LoVo (cell line): Measurements from ENCODE around the gene ATP6AP1.

Experiments used
- DNase-seq: peaks from one replicate; pipeline ENCODE4 v3.0.0-alpha.2; 2016; ENCODE audit warnings: low spot score

The ATP6AP1 gene

DNA sequence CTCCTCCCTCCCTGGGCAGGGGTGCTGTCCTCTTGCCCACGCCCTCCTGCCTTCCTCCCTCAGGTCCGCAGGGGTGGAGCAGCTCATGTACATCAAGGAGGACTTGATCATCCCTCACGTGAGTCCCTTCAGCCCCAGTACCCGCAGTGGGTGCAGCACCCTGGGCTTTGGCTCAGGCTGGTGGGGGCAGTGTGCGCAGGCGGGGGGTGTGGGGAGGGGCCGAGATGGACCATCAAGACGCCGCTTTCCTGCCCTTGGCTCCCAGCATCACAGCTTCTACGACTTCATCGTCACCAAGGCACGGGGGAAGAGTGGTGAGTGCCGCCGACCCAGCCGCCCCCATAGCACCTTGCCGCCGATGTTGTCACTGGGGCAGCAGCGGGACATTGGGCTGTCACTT lies 21.1 kb downstream of the ATP6AP1 start:
- DNase-seq: no peak

DNA sequence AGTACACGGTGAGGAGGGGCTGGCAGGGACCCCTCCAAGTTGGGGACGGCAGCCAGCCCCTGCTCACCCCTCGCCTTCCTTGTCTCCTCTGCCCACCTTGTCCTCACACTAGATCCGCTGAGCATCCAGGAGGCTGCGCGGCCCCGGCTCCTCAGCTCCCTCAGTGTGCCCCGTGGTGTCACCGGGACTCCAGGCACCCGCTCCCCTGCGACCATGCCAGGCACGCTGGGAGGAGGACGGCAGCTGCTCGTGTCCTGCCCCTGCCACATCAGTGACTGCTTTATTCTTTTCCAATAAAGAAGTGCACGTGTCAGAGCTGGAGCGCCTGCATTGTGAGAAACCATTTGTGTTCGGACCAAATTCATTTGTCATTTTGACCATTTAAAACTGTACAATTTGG lies 21.8 kb downstream of the ATP6AP1 start:
- no peak for DNase-seq

DNA sequence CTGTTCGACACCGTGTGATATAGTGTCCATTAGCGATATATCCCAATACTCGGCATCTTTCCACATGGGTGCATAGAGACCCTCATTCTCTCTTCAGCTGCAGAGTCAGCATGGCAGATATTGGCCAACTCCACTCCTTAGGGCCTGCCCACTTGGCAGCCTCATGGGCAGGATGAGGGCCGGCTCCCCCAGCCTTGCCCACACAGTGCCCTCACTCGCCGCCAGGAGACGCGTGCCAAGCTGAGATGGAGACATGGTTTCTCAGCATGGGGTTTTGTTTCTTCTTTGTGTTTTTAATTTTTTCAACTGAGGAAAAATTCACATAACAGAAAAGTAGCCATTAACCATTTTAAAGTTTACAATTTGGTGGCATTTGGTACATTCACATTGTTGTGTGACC lies 24.3 kb downstream of the ATP6AP1 start:
- DNase-seq: no peak

DNA sequence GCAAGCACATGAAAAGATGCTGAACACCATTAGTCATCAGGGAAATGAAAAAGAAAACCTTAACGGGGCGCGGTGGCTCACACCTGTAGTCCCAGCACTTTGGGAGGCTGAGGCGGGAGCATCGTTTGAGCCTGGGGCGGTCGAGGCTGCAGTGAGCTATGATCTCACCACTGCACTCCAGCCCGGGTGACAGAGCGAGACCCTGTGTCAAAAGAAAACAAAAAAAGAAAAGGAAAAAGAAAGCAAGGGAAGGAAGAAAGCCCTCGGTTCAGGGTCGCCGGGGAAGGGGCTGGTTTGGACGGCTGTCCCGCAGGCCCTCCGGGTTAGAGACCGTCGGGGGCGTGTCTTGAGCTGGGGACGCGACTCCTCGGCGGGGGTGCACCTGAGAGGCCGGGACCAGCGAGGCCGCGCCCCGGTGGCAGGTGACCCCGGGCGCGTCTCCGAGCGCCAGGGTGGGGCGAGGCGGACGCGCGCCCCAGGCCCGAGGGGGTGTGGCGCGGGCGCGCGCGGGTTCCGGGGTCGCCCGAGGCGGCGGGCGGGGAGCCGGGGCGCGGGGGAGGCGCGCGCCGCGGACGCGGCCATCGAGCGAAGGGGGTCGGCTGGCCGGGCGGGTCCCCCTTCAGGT lies 29.1 kb downstream of the ATP6AP1 start:
- peak; percentile 56 for DNase-seq

DNA sequence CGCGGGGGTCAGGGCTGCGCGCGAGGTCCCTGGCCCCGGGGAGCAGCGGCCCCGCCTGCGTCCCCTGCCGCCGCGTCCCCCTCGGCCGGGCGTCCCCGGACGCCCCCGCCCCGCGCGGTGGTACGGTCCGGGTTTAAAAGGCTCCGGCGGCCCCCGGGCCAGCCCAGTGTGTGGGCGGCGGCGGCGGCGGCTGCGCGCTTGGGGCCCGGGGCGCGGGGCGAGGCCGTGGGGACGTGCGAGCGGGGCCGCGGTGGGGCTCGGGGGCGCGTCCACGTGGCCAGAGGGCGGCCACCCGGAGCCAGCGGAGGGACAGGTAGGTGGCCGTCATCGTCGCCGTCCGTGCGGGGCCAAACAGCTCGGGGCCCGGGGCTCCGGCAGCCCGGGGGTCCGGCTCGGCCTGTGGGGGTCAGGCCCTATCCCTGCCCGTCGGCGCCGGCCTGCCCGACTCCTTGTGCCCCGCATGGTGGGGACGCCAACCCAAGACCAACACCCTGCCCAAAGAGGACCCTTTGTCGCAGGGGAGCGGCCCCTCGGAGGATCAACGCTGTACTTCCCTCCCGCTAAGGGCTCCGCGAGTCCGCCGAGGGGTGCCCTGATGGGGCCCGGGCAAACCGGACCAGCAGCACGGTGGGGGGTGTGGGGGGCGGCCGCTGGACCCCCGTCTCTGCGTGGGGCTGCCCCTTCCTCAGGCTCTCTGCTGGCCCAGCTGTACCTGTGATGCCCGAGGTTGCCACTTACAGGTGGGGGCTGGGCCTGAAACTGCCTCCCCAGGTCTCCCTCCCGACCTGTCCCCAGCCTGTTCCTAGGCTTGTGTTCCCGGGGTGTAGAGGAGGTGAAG lies 29.9 kb downstream of the ATP6AP1 start, which contains the start of gene PLXNA3:
PLXNA3 (plus strand) TSS at position 166 of the 838 bp plus-strand sequence. CDS start 1,903 bp downstream, outside the sequence.
- DNase-seq: peak; percentile 47

DNA sequence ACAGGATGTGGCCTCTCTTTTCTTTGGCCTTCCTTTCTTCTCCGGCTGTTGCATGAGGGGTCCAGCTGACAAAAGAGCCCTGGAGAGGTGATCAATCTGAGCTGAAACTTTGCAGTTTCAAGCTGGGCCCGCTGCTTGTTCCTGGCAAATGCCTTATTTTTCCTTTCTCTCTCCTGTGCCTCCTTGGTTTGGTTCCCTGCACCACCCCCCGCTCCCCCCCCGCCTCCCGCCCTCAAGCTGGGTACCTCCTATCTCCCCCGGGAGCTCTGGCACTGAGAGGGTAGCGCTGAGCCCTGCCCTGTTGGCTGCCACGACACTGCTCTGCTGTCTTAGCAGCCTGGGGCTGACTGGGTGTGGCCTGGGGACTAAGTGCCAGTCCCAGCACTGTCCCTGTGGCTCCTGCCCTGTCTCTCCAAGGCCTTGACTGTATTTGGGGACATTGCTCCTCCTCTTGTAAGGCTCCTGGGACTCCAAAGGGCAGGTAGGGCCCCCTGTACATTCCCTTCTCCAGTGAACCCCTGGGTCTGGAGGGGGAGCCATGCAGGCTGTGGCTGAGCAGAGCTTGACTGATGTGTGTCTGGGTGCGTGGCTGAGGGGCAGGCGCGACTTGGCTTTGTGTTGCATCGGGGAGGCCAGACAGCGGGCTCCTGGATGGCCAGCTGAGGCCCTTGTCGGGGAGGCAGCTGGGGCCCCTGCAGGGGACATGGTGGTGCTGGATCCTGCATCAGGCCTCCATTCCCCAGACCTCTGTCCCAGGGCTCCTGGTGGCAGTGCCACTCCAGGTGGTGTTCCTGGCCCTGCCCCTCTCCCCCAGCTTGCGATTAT lies 30.7 kb downstream of the ATP6AP1 start:
- DNase-seq: peak; percentile 42

DNA sequence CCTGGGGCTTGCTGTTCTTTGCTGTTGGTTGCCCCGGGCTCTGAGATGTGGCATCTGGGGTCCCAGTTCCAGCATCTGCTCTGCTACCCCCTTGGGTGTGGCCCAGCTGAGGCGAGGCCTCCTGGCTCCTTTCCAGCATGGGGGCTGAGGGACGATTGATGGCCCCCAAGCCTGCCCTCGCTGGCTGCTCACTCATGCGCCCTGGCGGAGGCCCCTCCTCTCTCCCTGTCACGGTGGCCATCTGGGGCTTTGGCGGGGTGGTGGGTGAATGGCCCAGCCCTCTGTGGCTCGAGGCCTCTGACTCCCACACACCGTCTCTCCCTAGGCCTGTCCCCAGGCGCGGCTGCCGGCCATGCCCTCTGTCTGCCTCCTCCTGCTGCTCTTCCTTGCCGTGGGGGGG lies 31.4 kb downstream of the ATP6AP1 start:
- DNase-seq: no peak

DNA sequence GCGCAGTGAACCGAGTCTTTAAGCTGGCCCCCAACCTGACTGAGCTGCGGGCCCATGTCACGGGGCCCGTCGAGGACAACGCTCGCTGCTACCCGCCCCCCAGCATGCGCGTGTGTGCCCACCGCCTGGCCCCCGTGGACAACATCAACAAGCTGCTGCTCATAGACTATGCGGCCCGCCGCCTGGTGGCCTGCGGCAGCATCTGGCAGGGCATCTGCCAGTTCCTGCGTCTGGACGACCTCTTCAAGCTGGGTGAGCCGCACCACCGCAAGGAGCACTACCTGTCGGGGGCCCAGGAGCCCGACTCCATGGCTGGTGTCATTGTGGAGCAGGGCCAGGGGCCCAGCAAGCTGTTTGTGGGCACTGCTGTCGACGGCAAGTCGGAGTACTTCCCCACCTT lies 31.8 kb downstream of the ATP6AP1 start:
- no peak for DNase-seq

DNA sequence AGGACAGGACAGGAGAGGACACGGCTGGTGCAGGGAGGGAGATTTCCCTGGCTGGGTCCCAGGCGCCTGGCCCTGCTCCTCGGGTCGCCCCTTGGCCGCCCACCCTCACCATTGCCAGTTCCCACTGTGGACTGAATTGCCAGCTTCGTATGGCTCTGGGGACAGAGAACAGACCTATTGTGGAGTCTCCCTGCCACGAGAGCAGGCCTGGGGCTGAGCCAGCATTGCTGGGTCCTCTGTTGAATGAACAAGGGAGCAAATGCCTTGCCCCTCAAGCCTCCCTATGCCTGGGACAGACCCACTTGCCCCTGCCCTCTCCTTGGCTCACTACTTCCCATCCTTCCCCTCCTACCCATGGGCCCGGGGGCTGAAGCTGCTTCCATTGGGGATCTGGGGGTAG lies 33.9 kb downstream of the ATP6AP1 start:
- no peak for DNase-seq

DNA sequence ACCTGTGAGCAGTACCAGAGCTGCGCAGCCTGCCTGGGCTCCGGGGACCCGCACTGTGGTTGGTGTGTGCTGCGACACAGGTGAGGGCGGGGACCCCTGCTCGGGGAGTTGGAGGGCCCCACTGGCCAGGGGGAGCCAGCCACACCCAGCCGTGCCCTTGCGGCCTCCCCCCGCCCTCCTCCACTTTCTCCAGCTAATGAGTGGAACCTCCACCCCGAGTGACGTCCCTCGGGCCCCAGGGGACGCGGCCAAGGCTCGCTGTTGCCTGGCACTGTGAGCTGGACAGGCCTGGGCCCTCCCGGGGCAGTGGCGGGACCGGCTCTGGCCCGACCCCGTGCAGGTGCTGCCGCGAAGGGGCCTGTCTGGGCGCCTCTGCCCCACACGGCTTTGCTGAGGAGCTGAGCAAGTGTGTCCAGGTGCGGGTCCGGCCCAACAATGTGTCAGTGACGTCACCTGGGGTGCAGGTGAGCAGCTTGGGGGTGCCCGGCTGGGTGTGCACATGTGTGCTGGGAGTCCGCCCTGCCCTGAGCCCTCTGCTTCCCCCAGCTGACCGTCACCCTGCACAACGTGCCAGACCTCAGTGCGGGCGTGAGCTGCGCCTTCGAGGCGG lies 35.2 kb downstream of the ATP6AP1 start:
- no peak for DNase-seq

DNA sequence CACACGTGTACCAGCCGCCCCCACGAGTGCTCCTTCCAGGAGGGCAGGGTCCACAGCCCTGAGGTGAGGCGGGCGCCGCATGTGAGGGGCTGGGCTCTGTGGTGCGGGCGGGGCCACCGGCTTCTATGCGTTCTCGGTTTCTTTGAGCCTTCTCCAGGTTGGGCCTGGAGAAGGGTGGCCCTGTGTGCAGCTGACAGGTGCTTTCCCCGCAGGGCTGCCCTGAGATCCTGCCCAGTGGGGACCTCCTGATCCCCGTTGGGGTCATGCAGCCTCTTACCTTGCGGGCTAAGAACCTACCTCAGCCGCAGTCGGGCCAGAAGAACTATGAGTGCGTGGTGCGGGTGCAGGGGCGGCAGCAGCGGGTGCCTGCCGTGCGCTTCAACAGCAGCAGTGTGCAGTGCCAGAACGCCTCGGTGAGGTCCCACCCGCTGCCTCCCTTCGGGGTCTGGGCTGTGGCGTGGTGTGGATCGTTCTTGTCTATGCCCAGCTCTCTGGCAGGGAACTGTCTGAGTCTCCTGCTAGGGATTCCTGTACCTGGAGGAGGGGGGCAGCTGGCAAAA lies 36.4 kb downstream of the ATP6AP1 start:
- DNase-seq: no peak

DNA sequence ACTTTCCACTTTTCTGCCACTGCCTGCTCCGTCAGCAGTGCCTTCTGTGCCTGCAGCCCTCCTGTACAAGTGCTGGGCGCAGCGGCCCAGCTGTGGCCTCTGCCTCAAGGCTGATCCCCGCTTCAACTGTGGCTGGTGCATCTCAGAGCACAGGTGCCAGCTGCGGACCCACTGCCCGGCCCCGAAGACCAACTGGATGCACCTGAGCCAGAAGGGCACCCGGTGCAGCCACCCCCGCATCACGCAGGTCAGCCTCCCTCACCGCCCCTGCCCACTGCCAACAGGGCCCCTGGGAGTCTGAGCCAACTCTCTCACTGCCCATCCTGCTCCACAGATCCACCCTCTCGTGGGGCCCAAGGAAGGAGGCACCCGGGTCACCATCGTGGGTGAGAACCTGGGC lies 37.1 kb downstream of the ATP6AP1 start:
- DNase-seq: no peak

DNA sequence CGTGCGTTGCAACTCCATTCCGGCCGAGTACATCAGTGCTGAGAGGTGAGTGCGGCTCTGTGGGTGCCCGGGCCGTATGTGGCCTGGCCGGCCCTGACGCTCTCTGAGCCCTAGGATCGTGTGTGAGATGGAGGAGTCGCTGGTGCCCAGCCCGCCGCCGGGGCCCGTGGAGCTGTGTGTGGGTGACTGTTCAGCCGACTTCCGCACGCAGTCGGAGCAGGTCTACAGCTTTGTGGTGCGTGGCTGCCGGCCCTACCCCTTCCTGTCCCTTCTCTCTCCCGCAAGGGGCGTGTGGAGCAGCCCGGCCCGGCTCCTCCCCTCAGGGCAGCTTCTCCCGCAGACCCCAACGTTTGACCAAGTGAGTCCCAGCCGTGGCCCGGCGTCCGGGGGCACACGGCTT lies 37.6 kb downstream of the ATP6AP1 start:
- DNase-seq: no peak

DNA sequence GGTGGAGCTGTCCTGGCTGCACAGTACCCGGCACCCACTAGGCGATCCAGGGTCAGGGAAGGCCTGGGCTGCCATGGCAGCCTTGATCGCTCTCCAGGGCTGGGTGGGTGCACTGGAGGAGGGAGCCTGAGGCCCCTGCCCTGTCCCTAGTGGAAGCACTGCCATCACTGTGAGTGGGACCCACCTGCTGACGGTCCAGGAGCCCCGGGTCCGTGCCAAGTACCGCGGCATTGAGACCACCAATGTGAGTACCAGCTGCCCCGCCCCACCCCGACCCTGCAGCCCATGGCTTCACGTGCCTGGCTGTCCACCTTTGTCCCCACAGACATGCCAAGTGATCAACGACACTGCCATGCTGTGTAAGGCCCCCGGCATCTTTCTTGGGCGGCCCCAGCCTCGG lies 38.4 kb downstream of the ATP6AP1 start:
- no peak for DNase-seq

DNA sequence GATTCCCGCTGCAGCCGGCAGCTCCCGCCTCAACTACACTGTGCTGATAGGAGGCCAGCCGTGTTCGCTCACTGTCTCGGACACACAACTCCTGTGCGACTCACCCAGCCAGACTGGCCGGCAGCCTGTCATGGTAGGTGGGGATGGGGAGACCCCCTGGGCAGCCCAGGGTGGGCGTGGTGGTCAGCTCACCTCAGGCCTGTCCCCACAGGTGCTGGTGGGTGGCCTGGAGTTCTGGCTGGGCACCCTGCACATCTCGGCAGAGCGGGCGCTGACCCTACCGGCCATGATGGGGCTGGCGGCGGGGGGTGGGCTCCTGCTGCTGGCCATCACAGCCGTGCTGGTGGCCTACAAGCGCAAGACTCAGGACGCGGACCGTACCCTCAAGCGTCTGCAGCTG lies 39.1 kb downstream of the ATP6AP1 start:
- DNase-seq: no peak

DNA sequence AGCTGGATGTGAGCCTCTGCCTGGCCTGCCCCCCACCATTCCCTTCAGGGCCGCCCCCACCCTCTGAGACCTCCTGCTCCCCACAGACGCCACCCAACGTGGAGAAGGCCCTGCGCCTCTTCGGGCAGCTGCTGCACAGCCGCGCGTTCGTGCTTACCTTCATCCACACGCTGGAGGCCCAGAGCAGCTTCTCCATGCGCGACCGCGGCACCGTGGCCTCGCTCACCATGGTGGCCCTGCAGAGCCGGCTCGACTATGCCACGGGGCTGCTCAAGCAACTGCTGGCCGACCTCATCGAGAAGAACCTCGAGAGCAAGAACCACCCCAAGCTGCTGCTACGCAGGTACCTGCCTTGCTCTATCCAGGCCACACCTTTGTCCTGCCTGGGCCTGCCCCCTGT lies 39.7 kb downstream of the ATP6AP1 start:
- DNase-seq: no peak

DNA sequence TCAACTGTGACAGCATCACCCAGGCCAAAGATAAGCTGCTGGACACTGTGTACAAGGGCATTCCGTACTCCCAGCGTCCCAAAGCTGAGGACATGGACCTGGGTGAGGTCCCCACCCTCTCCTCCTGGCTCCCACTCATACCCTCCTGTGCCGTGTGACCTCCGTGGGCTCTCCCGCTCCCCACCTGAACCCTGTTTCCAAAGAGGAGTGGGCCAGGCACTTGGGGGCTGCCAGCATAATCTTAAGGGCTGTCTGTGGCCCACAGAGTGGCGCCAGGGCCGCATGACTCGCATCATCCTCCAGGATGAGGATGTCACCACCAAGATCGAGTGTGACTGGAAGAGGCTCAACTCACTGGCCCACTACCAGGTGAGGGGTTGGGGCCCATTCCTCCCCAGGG lies 40.6 kb downstream of the ATP6AP1 start:
- DNase-seq: no peak

DNA sequence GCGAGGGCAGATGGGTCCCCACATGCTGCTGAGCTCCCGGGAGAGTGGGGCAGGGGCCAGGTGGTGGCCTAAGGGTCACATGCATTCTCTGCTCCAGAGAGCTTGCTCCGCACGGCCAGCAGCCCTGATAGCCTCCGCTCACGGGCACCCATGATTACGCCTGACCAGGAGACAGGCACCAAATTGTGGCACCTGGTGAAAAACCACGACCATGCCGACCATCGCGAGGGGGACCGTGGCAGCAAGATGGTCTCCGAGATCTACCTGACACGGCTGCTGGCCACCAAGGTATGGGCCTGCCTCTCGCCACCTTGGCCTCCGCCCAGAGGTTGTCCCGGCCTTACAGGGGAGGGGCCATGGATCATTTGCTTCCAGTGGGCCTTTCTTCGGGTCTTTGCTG lies 41.4 kb downstream of the ATP6AP1 start:
- no peak for DNase-seq

DNA sequence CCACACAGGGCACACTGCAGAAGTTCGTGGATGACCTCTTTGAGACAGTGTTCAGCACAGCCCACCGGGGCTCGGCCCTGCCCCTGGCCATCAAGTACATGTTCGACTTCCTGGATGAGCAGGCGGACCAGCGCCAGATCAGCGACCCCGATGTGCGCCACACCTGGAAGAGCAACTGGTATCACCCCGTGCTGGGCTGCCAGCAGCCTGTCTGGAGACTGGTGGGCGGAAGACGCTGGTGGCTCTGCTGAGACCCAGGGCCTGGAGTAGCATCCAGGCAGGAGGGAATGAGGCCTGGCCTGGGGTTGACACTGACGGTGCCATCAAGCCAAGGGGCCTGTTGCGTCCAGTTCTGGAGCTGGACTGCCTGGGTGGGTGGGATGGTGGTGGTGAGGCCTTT lies 42.0 kb downstream of the ATP6AP1 start:
- no peak for DNase-seq

DNA sequence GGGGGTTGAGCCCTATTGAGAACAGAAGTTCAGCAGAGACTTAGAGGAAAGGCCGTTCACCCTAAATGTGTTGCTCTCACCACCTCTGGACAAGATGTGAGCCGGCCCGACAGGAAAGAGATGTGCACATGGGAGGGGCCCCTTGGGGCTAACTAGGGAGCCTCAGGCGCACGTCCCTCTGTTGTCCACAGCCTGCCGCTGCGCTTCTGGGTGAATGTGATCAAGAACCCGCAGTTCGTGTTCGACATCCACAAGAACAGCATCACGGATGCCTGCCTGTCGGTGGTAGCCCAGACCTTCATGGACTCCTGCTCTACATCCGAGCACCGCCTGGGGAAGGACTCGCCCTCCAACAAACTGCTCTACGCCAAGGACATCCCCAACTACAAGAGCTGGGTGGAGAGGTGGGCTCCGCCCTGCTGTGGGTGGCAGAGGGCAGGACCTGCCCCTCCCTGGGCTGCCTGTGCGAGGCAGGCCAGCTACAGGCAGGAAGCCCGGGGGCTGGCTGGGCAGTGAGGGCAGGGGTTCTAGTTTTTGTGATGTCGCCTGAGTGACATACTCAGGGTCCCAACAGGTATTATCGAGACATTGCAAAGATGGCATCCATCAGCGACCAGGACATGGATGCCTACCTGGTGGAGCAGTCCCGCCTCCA lies 42.6 kb downstream of the ATP6AP1 start:
- DNase-seq: no peak

DNA sequence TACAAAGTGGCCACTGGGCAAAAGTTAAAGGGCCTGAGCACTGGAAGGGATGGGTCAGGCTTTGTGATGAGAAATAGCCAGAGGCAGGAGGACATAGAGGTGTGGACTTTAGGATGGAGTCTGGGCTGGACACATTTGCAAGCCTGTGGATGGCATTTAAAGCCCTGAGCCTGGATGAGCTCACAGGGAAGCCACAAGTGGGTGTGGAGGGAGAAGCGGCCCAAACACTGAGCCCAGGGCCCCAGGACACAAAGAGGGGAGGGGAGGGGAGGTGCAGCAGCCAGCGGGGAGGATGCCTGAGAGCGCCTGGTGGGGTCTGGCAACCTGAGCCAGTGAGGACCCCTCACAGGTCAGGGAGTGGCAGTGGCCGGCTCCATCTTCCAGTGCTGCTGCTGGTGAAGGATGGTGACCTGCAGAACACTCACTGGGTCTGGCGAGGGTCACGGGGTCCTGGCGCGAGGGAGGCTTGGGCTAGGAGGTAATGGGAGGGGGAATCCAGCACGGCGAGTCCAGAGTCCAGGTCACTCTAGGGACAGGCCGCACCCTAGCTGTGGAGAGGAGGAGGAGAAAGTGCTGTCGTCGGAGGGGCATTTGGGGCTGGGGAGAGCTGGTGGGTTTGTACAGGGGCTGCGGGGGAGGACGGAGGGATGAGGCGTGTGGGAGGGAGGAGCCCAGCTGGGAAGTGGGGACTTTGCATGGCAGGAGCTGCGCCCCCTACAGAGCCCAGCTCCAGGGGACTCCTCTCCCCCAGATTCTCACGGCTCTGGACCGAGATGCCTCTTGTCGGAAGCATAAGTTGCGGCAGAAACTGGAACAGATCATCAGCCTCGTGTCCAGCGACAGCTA lies 43.6 kb downstream of the ATP6AP1 start:
- no peak for DNase-seq
